ENCODE measurements around the gene MGAT5.

DNA sequence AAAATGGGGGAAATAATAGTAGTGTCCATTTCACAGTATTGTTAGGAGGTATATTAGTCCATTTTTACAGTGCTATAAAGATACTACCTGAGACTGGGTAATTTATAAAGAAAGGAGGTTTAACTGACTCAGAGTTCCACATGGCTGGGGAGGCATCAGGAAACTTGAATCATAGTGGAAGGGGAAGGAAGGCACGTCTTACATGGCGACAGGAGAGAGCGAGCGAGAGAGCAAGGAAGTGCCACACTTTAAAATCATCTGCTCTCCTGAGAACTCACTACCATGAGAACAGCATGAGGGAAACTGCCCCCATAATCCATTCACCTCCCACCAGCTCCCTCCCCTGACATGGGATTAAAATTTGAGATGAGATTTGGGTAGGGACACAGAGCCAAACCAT is 23.4 kb downstream of the MGAT5 start:
- TF ChIP-seq, protein P1, sequence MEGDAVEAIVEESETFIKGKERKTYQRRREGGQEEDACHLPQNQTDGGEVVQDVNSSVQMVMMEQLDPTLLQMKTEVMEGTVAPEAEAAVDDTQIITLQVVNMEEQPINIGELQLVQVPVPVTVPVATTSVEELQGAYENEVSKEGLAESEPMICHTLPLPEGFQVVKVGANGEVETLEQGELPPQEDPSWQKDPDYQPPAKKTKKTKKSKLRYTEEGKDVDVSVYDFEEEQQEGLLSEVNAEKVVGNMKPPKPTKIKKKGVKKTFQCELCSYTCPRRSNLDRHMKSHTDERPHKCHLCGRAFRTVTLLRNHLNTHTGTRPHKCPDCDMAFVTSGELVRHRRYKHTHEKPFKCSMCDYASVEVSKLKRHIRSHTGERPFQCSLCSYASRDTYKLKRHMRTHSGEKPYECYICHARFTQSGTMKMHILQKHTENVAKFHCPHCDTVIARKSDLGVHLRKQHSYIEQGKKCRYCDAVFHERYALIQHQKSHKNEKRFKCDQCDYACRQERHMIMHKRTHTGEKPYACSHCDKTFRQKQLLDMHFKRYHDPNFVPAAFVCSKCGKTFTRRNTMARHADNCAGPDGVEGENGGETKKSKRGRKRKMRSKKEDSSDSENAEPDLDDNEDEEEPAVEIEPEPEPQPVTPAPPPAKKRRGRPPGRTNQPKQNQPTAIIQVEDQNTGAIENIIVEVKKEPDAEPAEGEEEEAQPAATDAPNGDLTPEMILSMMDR (IDR thresholded peaks at IDR 0.05; ENCODE audit: low read depth, low read length), result no peak
- TF ChIP-seq EZH2phosphoT487 (IDR thresholded peaks at IDR 0.05; ENCODE audit: low read depth), result no peak

Measured in OCI-LY3 (cell line).